Daoy (cell line): ENCODE results near the gene LDLRAD3. TPM values are rescaled to one million over a fixed set of nuclear protein-coding genes. Genes with fewer than 3 reads are reported as not detected.
"Not testable (repeated sequence)": the region's sequence is repeated elsewhere in the genome, so short reads cannot be mapped to it uniquely, and the experiment has no call there.

Source experiments
- DNase-seq: peaks from one replicate; pipeline ENCODE4 v3.0.0-alpha.2; 2015; ENCODE audit warnings: low read depth
- total RNA-seq: library from RNA; depleted of rRNA; stranded (reverse); fragments of >200 nt; shearing (Covaris generic); gene quantifications from 2 replicates; pipeline ENCODE4 v1.2.3, GENCODE V29; 2014

LDLRAD3 gene
- total RNA-seq, 1 experiment from 2014 or later: 6.1 TPM

GRCh38 chr11:36162883-36163434 lies 219.1 kb downstream of the LDLRAD3 start:
- DNase-seq: no peak

- DNase-seq: no peak
Observed at GRCh38 chr11:36164506-36165250, 220.8 kb downstream of the LDLRAD3 start.

DNA sequence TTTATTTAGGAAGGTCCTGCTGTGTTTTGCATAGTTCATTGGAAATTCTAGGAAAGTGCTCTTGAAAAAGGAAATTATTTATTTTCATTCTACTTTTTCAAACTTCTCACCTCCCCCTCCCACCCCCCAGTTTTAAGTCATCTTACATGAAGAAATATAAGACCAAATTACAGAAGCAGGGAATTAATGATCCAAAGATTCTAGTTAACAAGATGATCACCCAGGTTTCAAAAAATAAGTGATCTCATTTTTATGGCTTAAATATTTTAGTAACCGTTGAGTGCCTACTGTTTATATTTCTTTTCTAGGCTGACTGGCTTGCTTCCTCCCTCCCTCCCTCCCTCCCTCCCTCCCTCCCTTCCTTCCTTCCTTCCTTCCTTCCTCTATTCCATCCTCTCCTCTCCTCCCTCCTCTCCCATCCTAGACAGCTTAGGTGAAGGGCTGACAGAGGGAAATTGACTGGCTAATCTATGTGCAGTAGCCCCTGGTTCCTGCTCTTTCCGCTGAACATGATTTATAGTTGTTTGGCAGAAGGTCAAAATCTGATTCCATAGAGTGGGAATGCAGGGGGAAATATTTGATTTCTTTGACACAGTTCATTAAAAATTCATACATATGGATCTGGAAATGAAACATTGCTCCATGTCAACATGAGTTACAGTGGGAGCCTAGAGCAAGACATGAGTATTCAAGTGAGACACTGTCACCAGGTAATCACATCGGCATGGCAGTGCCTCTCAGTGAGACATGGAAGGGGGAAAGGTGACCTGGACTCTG lies 221.9 kb downstream of the LDLRAD3 start:
- DNase-seq: no peak

DNA sequence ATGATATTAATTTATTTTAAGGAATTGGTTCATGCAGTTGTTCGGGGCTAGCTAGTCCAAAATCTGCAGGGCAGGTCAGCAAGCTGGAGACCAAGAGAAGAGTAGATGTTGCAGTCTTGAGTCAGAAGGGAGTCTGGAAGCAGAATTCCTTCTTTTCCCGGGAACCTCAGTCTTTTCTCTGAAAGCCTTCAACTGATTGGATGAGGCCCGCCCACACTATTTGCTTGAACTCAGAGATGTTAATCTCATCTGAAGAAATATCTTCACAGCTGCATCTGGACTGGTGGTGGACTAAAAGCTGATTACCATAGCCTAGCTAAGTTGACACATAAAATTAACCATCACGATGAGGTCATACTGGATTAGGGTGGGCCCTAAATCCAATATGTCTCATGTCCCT lies 223.2 kb downstream of the LDLRAD3 start:
- DNase-seq: no peak

- DNase-seq: no peak
Observed at GRCh38 chr11:36167729-36168128, 223.9 kb downstream of the LDLRAD3 start.

DNA sequence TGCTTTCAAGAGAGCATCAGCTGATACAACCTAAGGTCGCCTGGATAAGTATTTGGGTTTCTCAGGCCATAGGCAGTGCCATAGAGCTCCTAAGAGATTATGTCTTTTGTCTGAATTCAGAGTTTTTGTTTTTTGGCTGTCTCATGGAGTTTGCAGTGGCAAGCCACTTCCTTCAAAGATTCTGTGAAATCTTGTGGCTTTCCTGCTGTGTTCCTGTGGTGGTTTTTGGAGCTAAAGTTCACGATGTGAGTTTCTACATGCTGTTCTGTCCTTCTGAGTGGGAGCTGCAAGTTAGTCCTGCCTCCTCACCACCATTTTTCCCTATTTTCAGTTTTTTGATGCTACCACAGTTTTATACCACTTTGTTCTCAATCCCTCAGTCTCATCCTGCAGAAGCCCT lies 234.0 kb downstream of the LDLRAD3 start:
- no peak for DNase-seq

DNA sequence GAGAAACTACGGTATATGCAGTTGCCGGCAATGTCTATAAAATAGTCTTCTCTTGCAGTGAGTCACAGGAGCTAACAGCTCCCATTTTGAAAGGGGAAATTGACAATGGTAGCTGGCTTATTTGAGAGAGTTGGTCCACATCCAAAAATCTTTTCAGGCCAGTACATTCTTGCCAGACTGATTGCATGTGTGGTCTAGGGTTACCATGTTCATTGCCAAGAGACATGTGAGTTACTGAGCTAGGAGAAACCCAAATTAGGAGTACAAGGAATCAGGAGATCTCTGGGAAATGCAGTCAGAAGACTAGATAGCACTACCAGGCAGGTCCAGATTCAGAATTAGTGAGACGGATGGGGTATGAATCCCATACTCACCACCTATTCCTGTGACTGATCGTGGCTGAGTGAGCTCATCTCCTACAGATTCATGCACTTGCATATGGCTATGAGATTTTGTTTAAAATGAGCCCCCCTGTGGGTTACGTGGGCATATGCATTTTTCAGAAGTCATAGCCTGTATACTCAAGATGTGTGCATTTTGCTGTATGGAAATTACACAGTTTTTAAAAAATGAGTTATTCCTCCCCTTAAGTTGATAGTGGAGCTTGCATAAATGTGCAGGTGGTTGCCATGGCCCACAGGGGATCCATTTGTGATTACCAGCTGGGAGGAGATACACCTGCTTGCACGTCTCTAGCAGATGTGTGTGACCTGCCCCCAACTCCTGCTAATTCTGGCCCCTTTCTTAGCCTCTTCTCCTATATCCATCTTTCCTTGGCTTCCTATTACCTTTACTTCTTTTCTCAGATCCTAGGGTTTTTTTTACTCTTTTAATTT lies 242.7 kb downstream of the LDLRAD3 start:
- peak; percentile 32 for DNase-seq

- DNase-seq: no peak
Observed at GRCh38 chr11:36187622-36188021, 243.8 kb downstream of the LDLRAD3 start.

- DNase-seq: not testable (repeated sequence)
Observed at GRCh38 chr11:36189735-36190134, 245.9 kb downstream of the LDLRAD3 start.

GRCh38 chr11:36191941-36192340 lies 248.1 kb downstream of the LDLRAD3 start:
- DNase-seq: no peak

DNA sequence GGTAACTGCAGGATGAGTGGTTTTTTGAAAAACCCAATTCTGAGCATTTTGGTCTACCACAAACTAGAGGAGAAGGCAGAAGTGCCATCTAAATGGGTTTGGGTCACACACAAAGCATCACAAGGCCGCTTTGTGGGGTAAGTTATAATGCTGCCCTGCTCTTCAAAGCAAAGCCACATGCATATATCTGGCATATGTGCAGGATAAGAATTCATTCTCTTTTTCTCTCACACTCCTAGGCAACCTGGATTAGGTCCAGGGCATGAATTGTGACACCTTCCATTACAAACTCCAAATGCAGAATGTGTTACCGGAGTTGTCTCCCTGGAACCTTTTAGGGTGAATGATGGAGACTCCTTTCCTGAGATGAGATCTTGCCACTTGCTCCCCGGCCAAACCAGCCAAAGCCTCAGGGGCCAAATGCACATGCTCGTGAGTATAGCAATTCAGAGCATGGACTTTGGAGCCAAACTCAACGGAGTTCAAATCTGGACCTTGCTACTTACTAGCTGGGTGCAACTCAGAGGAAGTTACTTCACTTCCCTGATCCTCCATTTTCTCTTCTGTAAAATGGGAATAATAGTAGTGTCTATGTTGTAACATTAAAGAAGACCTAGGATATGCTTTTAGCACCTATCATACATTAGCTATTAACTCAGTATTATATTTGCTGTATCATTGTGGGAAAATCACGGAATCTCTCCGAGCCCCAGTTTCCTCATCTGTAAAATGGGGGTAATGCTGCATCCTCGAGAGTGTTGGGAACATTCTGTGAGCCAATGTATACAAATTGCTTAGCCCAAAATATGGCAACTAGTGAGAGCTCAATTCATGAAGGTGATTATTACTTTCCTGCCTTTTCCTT lies 248.8 kb downstream of the LDLRAD3 start:
- no peak for DNase-seq

DNA sequence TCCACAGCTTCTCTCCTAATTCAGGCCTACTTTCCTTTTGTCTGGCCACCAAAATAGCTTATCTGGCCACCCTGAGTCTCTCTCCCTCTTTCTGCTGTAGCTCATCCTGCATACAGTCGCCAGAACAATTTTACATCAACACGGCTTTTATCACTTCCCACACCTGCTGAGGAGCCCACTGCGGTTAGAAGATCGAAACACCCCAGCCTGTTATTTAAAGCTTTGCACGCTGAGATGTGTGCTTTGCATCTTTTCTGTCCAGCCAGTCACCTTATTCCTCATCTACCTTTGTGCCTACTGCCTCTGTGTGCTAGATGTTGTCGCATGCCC lies 249.4 kb downstream of the LDLRAD3 start:
- DNase-seq: no peak

- no peak for DNase-seq
Observed at GRCh38 chr11:36193721-36194120, 249.9 kb downstream of the LDLRAD3 start.

DNA sequence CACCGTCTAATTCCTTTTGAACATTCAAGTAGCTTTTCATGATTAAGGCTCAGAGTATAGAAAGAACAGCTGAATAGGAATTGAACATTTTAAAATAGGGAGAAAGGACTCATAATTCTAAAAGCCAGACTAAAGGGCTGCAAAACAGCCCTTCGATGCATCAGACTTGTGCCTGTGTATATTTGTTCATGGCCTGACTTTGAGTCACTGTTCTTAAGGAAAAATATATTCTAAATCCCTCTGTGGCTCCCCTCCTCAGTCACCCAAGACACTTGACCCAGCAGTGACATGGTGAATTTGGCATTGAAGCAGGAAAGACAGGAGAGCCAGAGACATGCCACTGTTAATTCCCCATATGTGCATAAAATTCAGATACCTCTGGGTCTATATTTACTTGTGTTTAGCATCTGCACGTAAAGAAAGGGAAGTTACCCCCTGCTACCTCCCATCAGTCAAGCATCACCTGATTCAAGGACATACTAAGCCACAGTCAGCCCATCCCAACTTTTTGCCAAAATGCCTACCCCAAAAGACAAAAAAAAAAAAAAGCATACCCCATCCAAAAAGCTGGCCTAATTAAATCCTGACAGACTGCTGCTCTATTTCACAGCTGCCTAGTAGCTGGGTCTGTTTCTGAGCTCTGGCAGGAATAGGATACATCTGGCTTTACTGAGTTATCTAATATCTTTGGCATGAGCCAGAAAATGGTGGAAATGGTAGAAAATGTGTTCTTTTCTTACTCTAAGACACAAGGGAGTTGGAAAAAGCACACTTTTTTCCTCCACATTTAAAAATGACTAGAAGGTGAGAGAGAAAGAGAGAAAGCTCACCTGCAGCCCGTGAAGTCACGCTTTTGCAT lies 251.9 kb downstream of the LDLRAD3 start:
- no peak for DNase-seq

GRCh38 chr11:36196411-36196998 lies 252.6 kb downstream of the LDLRAD3 start:
- no peak for DNase-seq

GRCh38 chr11:36201411-36201810 lies 257.5 kb downstream of the LDLRAD3 start:
- DNase-seq: no peak

DNA sequence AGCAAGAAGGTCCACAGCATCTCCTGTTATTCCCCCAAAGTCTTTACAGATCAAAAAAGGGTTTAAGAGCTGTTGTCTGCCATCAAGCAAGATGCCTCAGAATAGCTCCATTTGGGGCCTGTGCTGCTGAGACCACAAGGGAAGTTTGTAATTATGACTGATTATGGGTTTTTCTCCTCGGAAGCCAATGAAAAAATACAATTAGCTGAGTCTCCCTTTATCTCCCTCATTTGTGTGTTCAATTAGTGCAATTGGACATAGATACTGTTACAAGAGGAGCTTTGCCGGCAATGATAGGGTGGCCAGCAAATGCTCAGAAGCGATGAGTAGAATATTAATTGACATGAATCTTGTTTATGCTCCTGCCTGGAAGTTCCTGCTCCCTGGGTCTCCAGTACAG lies 261.7 kb downstream of the LDLRAD3 start:
- no peak for DNase-seq

- no peak for DNase-seq
Observed at GRCh38 chr11:36210529-36210928, 266.7 kb downstream of the LDLRAD3 start.

DNA sequence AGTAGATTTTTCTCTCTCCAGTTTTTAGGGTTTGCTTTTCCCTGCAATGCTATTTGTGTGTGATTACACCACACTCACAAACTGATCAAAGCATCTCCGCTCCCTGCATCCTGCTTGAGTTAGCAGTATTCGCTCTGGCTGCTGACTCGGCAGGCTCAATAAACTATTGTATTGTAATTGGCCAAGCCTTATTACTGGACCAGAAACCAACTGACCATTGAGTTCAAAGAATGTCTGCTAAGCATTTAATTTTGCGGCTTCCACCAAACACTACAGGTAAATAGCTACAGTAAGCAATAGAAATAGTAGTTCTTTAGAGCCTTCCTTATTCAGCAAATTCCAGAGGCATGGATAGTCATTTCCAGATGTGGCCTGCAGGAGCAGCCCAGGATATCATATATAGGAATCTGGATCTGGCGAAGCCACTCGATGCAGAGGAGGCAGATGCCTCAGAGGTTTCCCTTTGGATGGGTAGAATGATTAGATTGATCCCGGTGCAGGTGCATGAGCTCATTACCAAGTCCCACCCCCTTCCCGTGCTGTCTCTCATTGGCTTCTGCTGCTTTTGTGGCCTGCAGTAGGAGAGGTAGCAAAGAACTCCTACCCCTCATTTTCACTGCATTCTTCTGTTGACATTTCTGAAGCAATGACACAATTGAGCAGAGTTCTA lies 268.0 kb downstream of the LDLRAD3 start:
- no peak for DNase-seq
